HG03558 (cell line): ENCODE data around the gene MON2.
A peak's percentile ranks its signal among the peaks of the same experiment; 100 is the strongest.
"Not testable (repeated sequence)": the region's sequence is repeated elsewhere in the genome, so short reads cannot be mapped to it uniquely, and the experiment has no call there.

Experiments used
- ATAC-seq: cut with Tn5 transposase; IDR thresholded peaks from one replicate; pipeline ENCODE4 v1.9.1; 2021; ENCODE audit warnings: moderate number of reproducible peaks; ENCODE audit not compliant: unreplicated experiment; ENCODE audit errors: extremely low read depth

Gene MON2

GRCh38 chr12:62543324-62543723 lies 76.7 kb downstream of the MON2 start:
- no peak for ATAC-seq

- ATAC-seq, result no peak
Observed at GRCh38 chr12:62543741-62544140, 77.1 kb downstream of the MON2 start.

- no peak for ATAC-seq
Observed at GRCh38 chr12:62552906-62553556, 86.4 kb downstream of the MON2 start.

GRCh38 chr12:62559366-62559765 lies 92.7 kb downstream of the MON2 start:
- ATAC-seq, result not testable (repeated sequence)

DNA sequence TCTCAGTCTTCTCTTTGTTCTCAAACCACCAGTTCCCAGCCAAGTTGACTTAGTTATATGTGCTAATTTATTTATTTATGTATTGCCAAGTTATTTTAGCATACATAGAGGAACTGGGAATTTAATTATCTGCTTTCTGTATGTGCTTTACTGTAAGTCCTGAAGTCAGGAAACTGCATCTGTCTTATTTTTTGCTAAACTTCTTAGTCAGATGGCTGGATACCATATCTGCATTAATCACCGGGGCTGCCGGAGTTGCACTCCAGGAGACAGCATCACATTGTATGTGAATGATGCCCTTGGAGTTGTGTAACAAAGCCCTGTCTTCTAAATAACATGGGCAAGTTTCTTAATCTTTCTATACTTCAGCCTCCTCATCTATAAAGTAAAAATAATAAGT lies 96.2 kb downstream of the MON2 start:
- ATAC-seq, result no peak

GRCh38 chr12:62575036-62575435 lies 108.4 kb downstream of the MON2 start:
- ATAC-seq, result peak; percentile 56

- no peak for ATAC-seq
Observed at GRCh38 chr12:62576503-62576902, 109.9 kb downstream of the MON2 start.

GRCh38 chr12:62578726-62579125 lies 112.1 kb downstream of the MON2 start:
- no peak for ATAC-seq

GRCh38 chr12:62581288-62582064 lies 114.8 kb downstream of the MON2 start:
- ATAC-seq, result no peak

- no peak for ATAC-seq
Observed at GRCh38 chr12:62582065-62582366, 115.4 kb downstream of the MON2 start.

DNA sequence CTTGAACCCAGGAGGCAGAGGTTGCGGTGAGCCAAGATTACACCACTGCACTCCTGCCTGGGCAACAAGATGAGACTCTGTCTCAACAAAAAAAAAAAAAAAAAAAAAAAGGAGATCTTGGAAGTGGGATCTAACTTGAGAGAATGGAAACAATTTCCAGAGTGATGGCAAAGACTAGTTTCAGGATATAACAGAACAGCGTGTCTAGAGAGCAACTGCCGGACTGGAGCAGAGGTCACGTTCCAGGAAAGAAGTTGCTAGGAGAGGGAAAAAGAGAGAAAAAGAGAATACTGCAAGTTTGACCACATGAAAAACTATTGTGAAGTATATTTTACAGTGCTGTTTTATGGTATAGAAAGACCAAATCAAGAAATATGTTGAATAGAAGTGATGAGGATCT lies 118.0 kb downstream of the MON2 start:
- ATAC-seq, result no peak

DNA sequence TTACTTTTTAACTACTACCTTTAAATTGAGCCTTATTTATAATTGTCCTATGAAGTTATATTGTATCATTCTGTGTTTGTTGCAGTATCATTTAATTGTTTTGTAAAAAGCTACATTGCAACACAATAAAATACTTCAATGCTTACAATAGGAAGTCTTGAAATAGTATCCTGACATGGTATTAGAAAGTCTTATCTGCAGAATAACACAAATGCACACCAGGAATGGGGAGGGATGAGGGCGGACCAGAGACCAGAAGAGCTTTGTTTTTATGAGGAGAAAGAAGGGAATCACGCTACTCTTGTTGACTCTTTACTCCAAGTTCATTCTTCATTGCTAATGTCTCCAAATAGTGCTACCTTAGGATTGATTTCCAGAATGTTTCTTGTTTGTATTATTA lies 120.2 kb downstream of the MON2 start:
- ATAC-seq, result no peak

DNA sequence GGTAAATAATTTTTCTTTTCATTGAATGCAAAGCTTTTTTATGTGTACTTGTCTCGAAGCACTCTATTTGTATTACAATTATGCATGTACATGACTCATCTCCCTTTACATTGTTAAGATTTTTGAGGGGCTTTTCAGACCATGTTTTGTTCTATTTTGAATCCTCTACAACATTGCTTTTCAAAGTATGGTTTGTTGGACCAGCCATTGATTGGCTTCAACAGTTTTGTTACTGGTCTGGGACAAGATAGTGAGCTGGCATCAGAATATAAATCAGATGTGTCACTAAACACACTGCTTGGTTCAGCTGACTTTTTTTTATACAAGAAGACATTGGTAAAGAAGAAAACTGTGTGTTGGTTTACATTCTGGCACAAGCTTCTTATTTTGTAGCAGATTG lies 122.3 kb downstream of the MON2 start:
- ATAC-seq, result no peak

- ATAC-seq, result no peak
Observed at GRCh38 chr12:62597253-62597652, 130.6 kb downstream of the MON2 start.

DNA sequence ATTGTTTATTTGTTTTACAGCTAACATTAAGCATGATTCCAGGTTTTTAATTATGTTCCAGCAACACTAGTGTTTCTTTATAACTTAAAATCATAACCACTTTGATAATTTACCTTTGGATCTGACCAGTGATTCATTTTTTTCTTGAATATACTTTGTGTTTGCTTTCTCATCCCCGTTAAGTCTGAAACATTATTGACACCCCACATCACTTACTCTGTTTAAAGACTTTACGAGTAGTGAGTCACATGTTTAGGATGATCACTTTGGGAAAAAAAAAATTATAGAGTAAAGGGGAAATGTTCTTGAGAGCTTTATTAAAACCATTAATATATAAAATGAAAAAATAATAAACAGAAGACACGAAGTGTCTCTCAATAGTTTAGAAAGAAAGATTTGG lies 132.2 kb downstream of the MON2 start:
- ATAC-seq, result no peak

GRCh38 chr12:62599854-62600437 lies 133.3 kb downstream of the MON2 start:
- ATAC-seq, result no peak

GRCh38 chr12:62601765-62602164 lies 135.1 kb downstream of the MON2 start:
- ATAC-seq, result no peak

GRCh38 chr12:62602255-62603060 lies 135.8 kb downstream of the MON2 start:
- peak; percentile 62 for ATAC-seq

- peak; percentile 47 for ATAC-seq
Observed at GRCh38 chr12:62603061-62603810, 136.6 kb downstream of the MON2 start.

GRCh38 chr12:62603811-62604098 lies 137.1 kb downstream of the MON2 start:
- no peak for ATAC-seq
